Measurements from ENCODE around the gene HCFC1R1.
"Not testable (repeated sequence)": the region's sequence is repeated elsewhere in the genome, so short reads cannot be mapped to it uniquely, and the experiment has no call there.

The HCFC1R1 gene

DNA sequence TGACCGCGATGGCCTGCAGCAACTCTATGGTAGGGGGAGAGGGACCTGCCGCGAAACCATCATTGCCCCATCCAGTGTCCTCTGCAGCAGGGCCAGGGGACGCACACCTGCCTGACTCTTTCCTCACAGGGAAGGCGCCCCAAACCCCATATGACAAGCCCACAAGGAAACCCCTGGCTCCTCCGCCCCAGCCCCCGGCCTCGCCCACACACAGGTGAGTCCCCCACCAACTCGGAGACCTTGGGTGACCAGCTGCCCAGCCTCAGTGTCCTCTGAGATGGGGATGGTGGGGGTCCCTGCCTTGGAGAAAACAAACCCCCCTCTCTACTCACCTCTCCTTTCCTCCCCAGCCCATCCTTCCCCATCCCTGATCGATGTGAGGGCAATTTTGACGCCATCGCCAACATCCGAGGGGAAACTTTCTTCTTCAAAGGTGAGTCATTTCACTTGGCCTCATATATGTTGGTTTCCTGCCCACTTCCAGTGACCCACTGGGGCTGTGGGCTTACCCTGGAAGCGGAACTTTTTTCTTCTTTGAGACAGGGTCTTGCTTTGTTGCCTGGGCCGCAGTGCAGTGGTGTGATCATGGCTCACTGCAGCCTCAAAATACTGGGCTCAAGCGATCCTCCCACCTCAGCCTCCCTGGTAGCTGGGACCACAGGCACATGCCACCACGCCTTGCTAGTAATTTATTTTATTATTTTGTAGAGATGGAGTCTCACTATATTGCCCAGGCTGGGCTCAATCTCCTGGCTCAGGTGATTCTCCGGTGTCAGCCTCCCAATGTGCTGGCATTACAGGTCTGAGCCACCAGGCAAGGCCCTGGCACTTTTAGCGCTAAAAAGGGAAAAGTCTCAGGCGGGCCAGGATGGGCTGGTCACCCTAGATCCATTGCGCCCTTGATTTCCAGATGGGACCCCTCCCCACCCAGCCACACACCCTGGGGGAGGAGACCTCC, 33.7 kb upstream of the HCFC1R1 start:
- no peak for DNase-seq (ENCODE audit: low spot score)

GRCh38 chr16:3056336-3057180, 32.8 kb upstream of the HCFC1R1 start:
- no peak for DNase-seq (ENCODE audit: low spot score)

- DNase-seq (ENCODE audit: low spot score) = not testable (repeated sequence)
Measured at GRCh38 chr16:3055734-3056115, 32.0 kb upstream of the HCFC1R1 start.

DNA sequence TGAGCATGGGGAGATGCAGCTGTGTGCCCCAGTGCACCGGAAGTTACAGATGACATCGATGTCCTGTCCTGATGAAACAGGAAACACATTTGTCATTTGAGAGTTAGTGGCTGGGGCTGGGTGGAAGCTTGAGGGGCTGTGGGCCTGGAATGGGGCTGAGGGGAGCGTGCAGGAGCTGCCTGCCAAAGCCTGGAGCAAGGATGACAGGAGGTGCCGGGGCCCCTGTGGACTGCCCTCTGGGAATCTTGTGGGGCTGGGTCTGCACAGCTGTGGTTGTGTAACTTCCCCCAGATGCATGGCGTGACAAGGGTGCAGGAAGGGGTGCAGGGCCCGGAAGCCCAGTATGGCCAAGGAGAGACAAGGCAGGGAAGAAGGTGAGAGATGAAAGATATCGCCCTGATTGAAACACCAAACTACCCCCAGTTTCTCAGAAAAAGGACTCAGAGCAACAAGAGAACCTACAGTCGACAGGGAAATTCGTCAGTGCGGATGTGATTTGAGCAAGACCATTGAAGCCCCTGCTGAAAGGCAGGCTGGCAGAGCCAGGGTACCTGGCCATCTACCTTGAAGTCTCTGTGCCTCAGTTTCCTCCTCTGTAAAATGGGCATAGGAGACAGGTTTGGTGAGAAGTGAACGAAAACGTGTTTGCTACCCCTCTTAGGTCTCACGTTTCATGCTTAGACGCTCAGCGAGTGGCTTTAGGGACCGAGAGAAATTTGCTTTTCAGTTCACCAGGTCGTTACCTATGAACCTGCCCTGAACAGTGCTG, 31.4 kb upstream of the HCFC1R1 start:
- no peak for DNase-seq (ENCODE audit: low spot score)

DNA sequence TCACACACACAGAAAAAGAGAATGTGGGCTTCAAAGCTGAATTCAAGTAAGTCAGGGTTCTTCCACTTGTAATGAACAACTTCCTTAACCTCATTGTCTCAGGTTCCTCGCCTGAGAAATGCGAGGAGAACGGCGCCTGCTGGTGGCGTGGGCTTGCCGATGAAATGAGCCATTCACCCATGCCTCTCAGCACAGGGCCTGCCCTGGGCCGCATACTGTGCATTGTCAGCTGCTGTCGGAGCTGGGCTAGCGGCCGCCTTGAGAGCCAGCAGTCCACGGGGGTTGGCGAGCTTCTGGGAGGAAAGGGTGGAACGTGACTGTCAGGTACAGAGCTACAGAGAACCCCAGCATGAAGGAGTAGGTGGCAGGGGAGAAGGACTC, 29.6 kb upstream of the HCFC1R1 start:
- DNase-seq (ENCODE audit: low spot score) = not testable (repeated sequence)

- DNase-seq (ENCODE audit: low spot score) = not testable (repeated sequence)
Measured at GRCh38 chr16:3052571-3053329, 29.0 kb upstream of the HCFC1R1 start.

DNA sequence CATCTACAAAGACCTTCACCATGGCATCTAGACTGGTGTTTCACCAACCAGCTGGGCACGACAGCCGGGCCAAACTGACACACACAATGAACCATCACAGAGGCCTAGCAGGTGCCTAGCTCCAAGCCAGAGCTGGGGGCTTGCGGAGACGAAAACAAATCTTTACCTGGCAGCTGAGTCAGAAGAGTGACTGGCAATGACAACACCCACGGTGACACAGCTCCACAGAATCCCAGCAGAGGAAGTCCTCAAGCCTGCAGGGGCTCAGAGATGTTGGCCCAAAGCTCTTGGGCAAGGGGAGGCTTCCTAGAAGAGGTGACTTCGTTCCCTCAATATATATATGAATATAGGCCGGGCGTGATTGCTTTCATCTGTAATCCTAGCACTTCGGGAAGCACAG, 27.8 kb upstream of the HCFC1R1 start:
- no peak for DNase-seq (ENCODE audit: low spot score)

GRCh38 chr16:3051009-3051408, 27.3 kb upstream of the HCFC1R1 start:
- no peak for DNase-seq (ENCODE audit: low spot score)

- no peak for DNase-seq (ENCODE audit: low spot score)
Measured at GRCh38 chr16:3050487-3050886, 26.7 kb upstream of the HCFC1R1 start.

GRCh38 chr16:3049921-3050481, 26.3 kb upstream of the HCFC1R1 start:
- DNase-seq (ENCODE audit: low spot score) = no peak

DNA sequence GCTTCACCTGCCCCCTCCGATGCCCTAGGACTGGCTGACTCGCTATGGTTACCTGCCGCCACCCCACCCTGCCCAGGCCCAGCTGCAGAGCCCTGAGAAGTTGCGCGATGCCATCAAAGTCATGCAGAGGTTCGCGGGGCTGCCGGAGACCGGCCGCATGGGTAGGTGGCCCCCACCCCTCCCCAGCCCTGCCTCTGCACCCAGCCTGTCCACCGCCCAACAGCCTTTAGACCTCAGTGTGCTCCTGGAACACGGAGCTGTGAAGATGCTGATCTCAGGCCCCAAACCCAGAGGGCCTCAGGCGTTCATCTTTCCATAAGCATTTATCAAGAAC, 23.6 kb upstream of the HCFC1R1 start:
- no peak for DNase-seq (ENCODE audit: low spot score)

DNA sequence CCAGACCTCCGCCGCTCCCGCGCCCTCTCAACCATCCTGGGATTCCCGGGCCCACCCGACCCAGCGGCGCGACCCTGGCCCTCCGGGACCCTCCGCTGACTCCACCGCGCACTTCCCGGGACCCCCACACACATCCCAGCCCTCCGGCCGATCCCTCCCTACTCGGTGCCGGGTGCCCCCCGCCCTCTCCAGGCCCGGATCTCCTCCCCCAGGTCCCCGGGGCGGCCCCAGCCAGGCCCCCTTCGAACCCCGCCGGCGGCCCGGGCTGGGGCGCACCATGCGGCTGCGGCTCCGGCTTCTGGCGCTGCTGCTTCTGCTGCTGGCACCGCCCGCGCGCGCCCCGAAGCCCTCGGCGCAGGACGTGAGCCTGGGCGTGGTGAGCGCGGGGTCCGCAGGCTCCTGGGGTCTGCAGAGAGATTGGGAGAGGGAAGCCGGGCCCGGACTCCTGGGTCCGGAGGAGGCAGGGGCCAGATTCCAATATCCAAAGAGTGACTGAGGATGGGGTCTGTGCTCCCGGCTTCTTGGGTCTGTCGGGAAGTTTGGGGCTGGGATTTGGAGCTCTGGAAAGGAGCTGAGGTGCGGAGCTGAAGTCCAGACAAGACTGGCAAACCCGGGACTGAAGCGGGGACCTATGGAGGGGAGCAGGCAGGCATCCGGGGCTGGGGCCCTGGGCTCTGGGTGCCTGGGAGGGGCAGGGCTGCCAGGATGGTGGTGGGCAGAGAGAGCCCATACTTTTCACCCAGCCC, 23.1 kb upstream of the HCFC1R1 start:
- DNase-seq (ENCODE audit: low spot score) = no peak

GRCh38 chr16:3045758-3046640, 22.3 kb upstream of the HCFC1R1 start, which contains the start of gene MMP25:
MMP25 (plus strand) TSS chr16:3046561; CDS start chr16:3046918, 357 bp downstream.
- no peak for DNase-seq (ENCODE audit: low spot score)

- no peak for DNase-seq (ENCODE audit: low spot score)
Measured at GRCh38 chr16:3044708-3045107, 21.0 kb upstream of the HCFC1R1 start.

DNA sequence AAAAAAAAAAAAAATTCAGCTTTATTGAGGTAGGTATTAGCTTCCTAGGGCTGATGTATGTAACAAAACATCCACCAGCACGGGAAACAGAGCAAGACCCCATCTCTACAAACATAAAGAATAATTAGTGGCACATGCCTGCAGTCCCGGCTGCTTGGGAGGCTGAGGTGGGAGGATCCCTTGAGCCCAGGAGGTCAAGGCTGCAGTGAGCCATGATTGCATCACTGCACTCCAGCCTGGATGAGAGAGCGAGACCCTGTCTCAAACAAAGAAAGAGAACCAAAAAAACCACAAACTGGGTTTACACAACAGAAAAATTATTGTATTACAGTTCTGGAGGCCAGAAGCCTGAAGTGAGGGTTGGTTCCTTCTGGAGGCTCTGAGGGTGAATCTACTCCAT, 18.6 kb upstream of the HCFC1R1 start:
- no peak for DNase-seq (ENCODE audit: low spot score)

DNA sequence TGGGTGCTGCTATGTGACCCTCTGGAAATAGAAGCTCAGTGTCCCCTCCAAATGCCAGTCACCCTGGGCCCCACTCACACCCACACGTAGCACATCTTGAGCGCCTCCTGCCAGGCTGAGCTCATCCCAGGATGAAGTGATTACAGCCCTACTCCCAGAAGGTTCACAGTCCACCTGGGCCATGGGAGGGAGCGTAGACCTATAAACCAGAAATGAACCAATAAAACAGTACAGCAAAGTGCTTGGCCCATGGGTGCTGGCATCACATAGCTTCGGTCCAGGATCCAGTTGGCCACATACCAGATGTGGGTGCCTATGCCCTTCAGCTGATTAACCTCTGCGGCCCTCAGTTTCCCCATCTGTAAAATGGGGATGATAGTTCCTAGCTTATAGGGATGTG, 15.2 kb upstream of the HCFC1R1 start:
- DNase-seq (ENCODE audit: low spot score) = no peak

DNA sequence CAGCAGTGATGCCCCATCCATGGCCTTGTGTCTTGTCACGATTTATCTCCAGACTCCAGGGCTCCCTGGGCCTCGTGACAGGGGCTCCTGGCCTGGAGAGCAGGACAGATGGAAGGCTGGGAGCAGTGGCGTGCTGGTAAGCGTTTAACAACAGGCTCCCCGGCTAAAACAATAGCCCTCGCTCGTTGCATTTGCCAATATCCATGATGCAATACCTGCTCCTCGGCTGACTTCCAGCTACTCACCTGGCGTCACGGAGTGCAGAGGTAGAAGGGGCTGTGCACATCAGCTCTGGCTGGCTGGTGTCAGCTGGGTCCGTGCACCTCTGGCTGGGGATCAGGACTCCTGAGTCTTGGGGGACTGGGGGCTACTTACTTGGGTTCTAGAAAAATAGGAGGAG, 14.5 kb upstream of the HCFC1R1 start:
- DNase-seq (ENCODE audit: low spot score) = no peak

DNA sequence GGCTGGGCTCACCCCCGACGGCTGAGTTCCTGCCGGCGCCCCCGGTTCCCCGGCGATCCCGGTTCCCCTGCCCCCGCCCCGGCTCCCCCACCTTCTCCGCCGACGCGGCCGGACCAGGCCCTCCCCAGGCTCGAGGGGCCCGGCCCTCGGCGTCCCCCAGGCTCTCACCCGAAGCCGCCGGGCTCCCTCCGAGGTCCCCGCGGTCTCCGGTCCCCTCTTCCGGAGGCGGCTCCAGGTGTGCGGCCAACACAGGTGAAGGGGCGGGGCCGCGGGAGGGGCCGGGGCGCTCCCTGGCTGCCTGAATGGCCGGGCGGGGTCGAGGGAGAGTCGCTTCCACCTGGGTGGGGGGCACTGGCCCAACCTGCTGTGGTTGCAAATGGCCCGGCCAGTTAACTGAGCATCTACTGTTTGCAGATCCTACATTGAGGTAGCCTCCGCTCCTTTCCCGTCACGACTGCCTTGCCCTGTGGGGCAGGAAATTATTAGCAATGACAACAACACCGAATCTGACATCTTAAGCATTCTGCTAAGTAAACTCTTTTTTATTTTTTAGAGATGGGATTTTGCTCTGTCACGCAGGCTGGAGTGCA, 13.1 kb upstream of the HCFC1R1 start, which contains the start of gene BICDL2:
Gene BICDL2 (minus strand): TSS at position 219 of the 590 bp plus-strand sequence. CDS start 1,448 bp downstream, outside the sequence.
- no peak for DNase-seq (ENCODE audit: low spot score)
